LNCAP (cell line): Measurements from ENCODE around the gene MGAT4A.

Experiments used
- TF ChIP-seq, protein P1 (sequence below): fragments of 450-650 bp; IDR thresholded peaks from 2 replicates; pipeline ENCODE4 v1.5.1; 2017; ENCODE audit warnings: mild to moderate bottlenecking

The MGAT4A gene

DNA sequence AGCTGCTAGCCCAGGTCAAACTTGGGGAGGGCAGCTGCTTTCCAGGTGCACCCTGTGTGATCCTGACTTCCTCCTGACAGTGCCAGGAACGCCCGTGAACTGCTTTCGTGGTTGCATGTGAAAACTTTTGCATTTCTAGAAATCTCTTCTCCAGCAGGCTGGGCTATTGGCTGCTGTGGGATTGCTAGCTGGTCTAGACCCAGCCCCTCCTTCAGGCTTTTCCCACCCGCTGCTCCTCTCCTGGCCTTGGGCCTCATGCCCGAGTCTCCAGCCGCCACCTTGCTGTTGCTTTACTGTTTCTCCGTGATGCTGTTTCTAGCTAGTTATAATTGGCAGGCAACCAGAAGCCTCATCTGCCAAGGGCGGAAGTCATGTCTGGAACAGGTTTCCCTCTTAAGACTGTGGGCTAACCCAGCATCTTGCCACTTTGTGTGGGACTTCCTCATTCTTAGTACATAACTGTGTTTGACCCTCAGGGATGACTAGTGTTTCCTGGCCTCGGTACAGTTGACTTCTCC is 27.0 kb upstream of the MGAT4A start:
- TF ChIP-seq, protein P1, sequence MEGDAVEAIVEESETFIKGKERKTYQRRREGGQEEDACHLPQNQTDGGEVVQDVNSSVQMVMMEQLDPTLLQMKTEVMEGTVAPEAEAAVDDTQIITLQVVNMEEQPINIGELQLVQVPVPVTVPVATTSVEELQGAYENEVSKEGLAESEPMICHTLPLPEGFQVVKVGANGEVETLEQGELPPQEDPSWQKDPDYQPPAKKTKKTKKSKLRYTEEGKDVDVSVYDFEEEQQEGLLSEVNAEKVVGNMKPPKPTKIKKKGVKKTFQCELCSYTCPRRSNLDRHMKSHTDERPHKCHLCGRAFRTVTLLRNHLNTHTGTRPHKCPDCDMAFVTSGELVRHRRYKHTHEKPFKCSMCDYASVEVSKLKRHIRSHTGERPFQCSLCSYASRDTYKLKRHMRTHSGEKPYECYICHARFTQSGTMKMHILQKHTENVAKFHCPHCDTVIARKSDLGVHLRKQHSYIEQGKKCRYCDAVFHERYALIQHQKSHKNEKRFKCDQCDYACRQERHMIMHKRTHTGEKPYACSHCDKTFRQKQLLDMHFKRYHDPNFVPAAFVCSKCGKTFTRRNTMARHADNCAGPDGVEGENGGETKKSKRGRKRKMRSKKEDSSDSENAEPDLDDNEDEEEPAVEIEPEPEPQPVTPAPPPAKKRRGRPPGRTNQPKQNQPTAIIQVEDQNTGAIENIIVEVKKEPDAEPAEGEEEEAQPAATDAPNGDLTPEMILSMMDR = no peak

DNA sequence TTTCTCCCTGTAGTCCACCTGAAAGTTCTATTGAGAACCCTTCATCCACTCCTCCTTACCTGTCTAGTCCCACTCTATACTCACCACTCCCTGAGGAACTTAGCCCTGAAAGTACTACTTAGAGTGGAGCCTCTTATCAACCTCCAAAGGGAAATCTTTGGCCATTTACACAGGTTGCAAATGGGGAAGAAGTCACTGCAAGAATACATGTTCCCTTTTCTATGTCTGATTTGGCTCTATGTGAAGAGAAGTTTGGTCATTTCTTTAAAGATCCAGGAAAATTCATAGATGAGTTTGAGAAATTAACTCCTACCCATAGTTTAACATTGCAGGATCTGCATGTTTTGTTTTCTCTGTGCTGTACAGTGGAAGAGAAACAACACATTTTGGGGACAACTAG is 22.9 kb upstream of the MGAT4A start:
- TF ChIP-seq, protein P1 = no peak

DNA sequence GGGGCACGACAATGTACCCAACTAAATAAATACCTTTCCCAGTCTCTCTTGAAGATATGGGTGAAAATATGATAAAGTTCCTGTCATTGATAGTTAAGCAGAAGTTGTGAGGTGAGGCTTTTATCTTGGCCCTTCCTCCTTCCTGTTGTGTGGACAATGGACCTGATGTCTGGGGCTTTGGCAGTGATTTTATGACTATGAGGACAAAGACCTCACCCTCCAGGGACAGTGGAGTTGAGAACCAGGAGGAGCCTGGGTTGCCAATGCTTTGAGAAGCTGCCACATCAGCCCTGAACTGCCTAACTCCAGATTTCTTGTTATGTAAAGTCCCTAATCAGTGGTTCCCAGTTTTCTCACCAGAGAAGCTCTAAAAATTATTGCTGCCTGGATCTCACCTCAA is 20.8 kb upstream of the MGAT4A start:
- TF ChIP-seq, protein P1 = no peak

DNA sequence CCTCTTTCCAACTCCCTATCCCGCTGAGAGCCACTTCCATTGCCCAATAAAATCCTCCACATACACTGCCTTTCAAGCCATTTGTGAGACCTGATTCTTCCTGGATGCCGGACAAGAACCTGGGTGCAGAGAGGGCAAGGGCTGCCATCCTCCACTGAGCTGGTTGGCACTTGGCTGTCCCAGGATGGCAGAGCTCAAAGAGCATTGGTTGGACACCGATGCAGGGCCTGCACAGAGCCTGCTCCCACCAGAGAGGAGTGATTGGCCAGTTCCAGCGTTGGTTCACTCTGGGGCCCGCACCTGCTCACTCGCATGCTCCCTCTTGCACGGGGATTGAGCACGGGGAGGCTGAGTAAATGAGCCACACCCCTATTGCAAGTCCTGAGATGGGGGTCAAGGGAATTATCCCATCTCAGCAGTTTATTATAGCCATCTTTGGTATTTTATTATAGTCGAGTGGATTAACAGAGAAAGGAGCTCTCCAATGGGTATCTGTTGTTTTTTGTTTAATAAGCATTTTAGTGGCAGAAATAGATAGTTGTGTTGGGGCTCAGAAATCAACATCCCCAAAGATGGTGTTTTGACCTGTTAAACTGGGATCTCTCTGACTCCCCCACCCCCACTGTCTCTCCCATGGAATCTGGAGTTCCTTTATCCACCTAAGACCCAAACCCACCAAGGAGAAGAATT is 19.8 kb upstream of the MGAT4A start:
- TF ChIP-seq, protein P1 = no peak

DNA sequence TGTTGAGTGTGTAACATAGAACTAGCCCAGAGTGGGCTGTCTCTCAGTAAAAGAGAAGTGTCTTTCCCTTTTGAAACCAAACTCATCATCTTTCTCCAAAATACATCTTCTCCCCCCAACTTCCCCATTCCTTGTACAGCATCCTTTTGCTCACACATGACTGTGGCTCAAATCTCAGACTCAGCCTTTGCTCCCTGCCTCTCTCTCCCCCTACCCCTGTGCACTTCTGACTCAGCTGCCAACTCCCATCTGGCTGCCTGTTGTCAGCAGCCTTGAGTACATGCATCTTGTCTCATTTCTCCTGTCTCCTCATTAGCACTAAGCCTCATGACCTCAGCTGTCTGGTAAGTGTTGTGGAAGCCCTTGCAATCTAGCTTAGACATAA is 18.1 kb upstream of the MGAT4A start:
- TF ChIP-seq, protein P1 = no peak

DNA sequence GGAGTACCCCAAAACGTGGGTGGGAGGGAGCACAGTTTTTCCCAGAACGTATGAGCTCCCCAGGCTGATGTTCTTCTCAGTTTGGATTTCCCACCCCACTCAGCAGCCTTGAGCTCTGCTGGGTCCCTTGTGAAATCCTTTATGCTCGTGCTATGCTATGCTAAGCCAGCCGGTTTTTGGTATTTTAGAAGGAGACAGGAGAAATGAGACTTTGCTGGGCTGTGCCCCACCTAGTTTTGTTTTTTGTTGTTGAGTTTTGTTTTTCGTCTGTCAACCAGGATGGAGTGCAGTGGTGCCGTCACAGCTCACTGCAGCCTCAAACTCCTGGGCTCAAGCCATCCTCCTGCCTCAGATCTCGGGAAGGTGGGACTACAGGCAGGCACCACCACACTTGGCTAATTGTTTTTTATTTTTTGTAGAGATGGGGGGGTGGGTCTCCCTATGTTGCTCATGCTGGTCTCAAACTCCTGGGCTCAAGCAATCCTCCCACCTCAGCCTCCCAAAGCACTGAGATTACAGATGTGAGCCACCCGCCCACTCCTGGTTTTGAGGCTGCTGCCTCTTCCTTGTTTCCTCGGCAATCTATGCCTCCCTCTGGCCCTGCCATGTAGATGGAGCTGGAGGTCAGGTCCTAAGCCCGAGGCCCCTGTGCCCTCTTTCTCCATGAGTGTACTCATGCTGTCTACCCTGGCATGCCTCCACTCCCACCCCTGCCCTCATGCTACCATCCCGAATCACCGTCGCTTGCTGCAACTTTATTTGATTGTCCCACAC is 17.5 kb upstream of the MGAT4A start:
- TF ChIP-seq, protein P1 = no peak

DNA sequence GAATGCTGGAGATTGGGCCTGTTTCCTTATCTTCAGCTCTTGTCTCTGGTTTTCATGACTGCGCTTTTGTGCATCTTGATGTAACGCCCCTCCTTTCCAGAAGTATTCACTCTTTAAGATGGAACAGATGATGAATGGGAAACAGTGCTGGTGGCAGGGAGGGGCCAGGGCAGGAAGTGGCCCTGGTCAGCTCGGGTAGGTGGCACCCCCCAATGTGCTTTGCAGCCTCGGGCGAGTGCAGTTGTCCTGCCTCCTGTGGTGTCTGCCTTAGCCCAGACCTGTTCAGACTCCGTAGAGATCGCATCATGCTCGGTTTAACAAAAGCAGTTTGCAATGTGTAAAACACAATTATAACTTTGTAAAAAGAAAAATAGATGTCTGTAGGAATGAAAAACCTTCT is 17.0 kb upstream of the MGAT4A start:
- TF ChIP-seq, protein P1 = no peak
